SK-MEL-5 (cell line): ENCODE results near the gene DAG1. TPM values are rescaled to one million over a fixed set of nuclear protein-coding genes. Genes with fewer than 3 reads are reported as not detected.
A peak's percentile ranks its signal among the peaks of the same experiment; 100 is the strongest.
"Not testable (repeated sequence)": the region's sequence is repeated elsewhere in the genome, so short reads cannot be mapped to it uniquely, and the experiment has no call there.

ENCODE experiments used
- DNase-seq: peaks from one replicate; pipeline ENCODE4 v3.0.0-alpha.2; 2016; ENCODE audit warnings: low read depth, low spot score
- in situ Hi-C: cut with HindIII; loops from 2 replicates; pipeline ENCODE4 v1.10.0; 2016; ENCODE audit warnings: low sequenced_read_pairs, high pct_unique_total_duplicates, low pct_unique_long_range_greater_than_20kb
- total RNA-seq: library from RNA; depleted of rRNA; stranded (reverse); fragments of >200 nt; shearing (Covaris generic); gene quantifications from 2 replicates; pipeline ENCODE4 v1.2.3, GENCODE V29; 2014

Gene DAG1
- total RNA-seq, 1 experiment from 2014 or later, result 98.1 TPM

GRCh38 chr3:49465270-49466034 lies 4.6 kb upstream of the DAG1 start:
- in situ Hi-C loops, result no loop called here
- DNase-seq, result peak; percentile 95

DNA sequence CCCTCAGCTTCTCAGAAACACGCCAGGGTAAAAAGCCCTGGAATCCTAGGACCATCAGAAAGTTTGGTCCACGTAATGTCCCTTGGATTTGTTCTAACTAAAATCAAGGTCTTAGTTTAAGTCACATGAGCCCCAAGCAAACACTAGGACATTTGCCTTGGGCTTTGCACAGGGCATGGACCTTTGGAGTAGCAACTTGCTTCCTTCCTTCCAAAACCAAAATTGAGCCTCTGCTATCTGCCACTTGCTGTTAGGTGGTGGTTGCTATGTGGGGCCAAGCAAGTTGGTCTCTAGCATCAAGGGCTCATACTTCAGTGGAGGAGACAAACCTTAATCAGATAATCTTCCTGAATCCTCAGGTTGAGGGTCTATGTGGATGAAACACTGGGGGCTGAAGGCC lies 4.0 kb upstream of the DAG1 start:
- in situ Hi-C loops, result no loop called here
- DNase-seq, result no peak

- DNase-seq, result peak; percentile 73
- in situ Hi-C loops, result no loop called here
These were observed 781 bp upstream of the DAG1 start for GRCh38 chr3:49469037-49469935.

GRCh38 chr3:49470714-49471420 lies 800 bp downstream of the DAG1 start:
- DNase-seq, result no peak
- in situ Hi-C loops, result no loop called here

DNA sequence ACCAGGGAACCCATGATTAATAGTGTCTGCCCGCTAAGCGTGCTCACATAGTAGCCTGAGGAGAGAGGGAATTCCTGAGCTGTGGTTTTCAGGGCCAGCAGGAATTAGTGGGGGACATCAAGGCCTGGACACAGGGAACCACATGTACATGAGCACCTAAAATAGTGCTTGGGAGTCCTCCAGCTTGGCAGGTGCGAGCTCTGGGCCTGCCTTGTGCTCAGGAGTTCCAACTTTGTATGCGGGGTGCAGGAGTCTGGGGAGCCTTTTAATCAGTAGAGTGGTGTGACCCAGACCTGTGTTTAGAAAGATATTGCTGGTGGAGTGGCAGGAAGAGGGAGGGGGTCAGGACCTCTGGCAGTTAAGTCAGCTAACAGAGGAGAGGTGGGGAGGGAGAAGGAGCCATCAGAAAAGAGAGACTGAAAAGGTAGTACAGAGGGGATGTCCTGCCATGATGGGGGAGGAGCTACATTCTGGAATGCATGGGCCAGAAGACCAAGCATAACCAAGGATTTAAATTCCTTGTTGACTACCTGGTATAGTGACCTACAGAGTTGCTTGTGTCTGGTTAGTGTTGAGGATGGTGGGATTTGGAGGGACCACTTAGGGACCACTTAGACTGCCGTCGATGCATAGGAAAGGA lies 1.9 kb downstream of the DAG1 start:
- in situ Hi-C loops, result no loop called here

DNA sequence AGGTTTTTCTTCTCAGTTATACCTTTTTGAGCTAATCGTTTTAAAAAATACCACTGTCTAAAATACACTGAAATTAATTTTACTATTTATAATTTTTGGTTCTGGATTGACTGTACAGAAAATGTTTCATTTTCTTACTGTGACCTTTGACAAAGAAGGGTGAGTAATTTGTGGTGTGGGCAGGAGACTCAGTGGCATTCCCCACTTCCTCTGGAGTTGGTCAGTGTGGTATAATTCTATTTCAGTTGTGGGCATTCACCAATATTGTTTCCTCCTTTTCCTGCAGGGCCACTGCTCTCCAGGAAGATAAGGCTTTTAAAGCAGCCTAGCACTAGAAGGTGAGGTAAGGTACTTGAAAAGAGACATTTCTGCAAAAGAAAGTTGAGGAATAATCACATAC lies 6.5 kb downstream of the DAG1 start:
- in situ Hi-C loops, result no loop called here
- peak; percentile 50 for DNase-seq

More for the DNA sequence above, 1.9 kb downstream of the DAG1 start:
- DNase-seq, result no peak

DNA sequence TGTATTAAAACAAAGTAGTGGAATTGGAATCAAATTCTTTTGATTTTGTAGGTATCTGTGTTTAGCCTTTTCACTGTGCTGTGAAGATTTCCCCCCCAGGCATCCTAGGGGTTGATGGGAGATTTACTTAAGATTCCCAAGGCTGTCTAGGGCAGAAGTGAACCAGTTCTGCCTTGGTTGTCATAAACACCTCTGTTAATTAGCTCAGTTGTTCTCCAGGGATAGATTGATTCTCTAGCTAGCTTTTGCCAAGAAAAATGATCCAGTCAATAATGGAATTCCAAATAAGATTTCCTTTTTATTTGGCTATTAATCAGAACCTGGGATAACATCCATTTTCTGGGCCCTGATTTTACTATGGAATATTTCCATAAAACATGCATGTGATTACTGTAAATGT lies 12.7 kb downstream of the DAG1 start:
- in situ Hi-C loops, result no loop called here
- no peak for DNase-seq

DNA sequence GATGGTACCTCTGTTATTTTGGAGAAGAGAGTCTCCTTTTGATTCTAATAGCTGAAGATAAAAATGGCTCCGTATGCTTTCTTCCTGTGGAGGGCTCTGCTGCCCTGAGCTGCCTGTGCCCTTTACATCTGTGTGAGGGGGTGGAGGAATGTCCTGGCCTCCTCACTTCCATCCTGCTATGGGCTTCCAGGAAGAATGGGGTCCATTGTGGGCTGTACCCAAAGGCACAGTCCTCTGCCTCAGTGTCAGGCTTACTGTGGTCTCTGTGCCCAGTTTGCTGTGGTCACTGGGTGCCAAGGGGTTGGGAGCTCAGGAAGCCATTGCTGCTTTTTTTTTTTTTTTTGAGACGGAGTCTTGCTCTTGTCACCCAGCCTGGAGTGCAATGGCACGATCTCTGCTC lies 14.4 kb downstream of the DAG1 start:
- in situ Hi-C loops, result no loop called here
- DNase-seq, result peak; percentile 90

GRCh38 chr3:49489247-49489646 lies 19.2 kb downstream of the DAG1 start:
- DNase-seq, result no peak
- in situ Hi-C loops, result no loop called here

DNA sequence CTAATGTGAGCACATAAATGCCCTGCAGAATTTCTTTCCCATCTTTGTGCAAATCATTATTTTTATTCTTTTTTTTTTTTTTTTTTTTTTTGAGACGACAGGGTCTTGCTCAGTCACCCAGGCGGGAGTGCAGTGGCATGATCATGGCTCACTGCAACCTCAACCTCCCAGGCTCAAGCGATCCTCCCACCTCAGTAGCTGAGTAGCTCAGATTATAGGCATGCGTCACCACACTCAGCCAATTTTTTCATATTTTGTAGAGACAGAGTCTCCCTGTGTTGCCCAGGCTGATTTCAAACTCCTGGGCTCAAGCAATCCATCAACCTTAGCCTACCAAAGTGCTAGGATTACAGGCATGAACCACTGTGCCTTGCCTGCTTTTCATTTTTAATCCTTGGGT lies 22.9 kb downstream of the DAG1 start:
- DNase-seq, result no peak
- in situ Hi-C loops, result no loop called here

DNA sequence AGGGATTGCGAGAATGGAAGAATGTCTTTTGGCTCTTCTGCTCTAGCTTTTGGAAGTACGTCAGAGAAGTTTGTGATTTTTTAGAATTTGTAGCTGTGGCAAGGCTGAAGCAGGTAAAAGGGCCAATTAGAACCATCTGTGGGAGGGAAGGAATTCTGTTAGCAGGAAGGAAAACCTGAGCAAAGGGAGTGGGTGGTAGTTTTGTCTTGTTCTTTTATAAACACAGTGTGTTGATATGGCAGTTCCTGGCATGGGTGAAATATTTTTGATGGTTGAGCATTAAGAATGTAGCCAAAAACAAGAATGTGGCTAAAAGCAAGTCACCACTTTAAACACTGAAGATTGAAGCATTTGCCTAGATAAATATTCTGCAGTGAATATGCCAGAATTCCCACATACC lies 23.8 kb downstream of the DAG1 start:
- in situ Hi-C loops, result no loop called here
- DNase-seq, result no peak

DNA sequence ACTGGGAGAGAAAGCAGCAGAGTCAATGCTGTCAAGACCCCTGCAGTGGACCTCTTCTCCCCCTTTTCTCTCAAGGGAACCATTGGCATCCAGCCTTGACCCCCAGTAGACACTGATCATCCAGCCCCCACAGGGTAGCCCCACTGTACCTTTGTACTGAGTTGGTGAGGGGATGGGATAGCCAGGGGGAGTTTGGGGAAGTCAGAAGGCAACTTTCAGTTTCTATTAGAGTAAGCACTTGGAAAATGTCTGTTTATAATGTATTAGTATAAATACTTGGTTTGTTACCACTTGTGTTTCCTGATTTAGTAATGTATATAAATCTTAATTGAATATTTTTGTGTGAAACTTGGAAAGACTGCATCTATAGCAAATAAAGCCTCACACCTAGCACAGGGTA lies 25.0 kb downstream of the DAG1 start:
- no peak for DNase-seq
- in situ Hi-C loops, result no loop called here

- DNase-seq, in situ Hi-C loops: not testable (repeated sequence)
These were observed 26.8 kb downstream of the DAG1 start for GRCh38 chr3:49496845-49497244.

GRCh38 chr3:49497606-49498005 lies 27.5 kb downstream of the DAG1 start:
- DNase-seq, result no peak
- in situ Hi-C loops, result no loop called here

DNA sequence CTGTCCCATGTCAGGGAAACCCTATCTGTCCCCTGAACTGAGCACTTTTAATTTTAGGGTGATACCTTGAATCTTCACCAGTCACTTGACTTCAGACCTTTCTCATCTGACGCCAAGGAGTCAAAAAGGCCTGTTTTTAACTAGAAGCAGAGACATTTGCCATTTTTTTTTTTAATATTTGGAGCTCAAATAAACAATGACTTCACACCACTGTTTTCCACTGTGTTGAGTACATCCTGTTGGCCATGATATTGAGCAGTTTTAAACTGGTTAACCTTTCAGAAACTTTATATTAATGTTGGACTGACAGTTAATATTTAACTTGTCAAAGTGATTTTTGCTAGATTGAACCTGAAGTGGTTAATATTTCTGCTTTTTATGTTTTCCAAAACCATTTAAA lies 28.2 kb downstream of the DAG1 start:
- in situ Hi-C loops, result no loop called here
- DNase-seq, result no peak

DNA sequence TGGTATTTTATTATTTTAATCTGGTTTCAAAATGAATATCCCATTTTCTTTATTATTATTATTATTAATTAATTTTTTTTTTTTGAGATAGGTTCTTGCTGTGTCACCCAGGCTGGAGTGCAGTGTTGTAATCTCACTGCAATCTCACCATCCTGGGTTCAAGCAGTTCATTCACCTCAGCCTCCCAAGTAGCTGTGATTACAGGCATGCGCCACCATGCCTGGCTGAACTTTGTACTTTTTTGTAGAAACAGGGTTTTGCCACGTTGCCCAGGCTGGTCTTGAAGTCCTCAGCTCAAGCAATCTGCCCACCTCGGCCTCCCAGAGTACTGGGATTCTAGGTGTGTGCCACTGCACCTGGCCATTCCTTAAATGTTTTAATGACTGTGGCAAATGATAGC lies 28.6 kb downstream of the DAG1 start:
- DNase-seq, result no peak
- in situ Hi-C loops, result no loop called here

DNA sequence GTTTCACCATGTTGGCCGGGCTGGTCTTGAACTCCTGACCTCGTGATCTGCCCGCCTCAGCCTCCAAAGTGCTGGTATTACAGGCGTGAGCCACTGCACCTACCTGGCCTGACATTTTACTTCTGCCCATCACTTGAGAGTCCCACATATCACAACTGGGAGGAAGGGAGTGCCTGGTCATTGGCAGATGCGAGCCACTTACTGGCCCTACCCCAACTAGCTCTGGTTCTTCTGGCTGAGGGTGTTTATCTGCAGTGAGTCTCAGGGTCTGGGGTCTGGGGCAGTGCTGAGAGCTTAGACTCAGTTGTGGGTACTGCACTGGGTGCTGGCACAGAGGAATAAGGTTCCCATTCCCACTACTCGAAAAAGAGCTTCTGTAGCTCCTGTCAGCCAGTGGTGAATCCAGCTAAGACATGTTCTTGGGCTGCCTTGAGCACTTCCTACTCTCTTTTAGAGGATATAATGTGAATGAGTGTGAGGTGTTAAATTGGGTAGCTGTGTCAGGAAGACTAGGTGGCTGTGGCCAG lies 30.2 kb downstream of the DAG1 start:
- in situ Hi-C loops, result no loop called here
- no peak for DNase-seq
